ENCODE data around the gene EIPR1. TPM values are rescaled to one million over a fixed set of nuclear protein-coding genes. Genes with fewer than 3 reads are reported as not detected.

The EIPR1 gene
- total RNA-seq, 2 donors from 2014 or later, result 34.5 to 35.1 TPM

- peaks cover 1 to 6% of the 10 kb centered on the region in 2 donors for H3K36me3 Mint-ChIP-seq (ENCODE audit: insufficient read depth in 2 of 2)
- H3K4me3 Mint-ChIP-seq, result no peak overlapping the region
- no peaks in the 10 kb centered on the region for H3K9me3 Mint-ChIP-seq
- H3K4me1 Mint-ChIP-seq (ENCODE audit: low read depth), result no peaks in the 10 kb centered on the region
- no peaks in the 10 kb centered on the region for H3K27me3 Mint-ChIP-seq (ENCODE audit: low read depth)
- DNase-seq, result no peak
- H3K27ac Mint-ChIP-seq, result no peak overlapping the region
- ATAC-seq (replicated peaks in 1 of 2), result no peak
These were observed 35.3 kb downstream of the EIPR1 start for GRCh38 chr2:3342324-3342723.

- no peaks in the 10 kb centered on the region for H3K27me3 Mint-ChIP-seq (ENCODE audit: low read depth)
- ATAC-seq (replicated peaks in 1 of 2), result no peak
- DNase-seq, result no peak
- H3K4me3 Mint-ChIP-seq, result no peak overlapping the region
- H3K36me3 Mint-ChIP-seq (ENCODE audit: insufficient read depth in 2 of 2), result peaks cover 1 to 2% of the 10 kb centered on the region in 2 donors
- no peaks in the 10 kb centered on the region for H3K4me1 Mint-ChIP-seq (ENCODE audit: low read depth)
- H3K27ac Mint-ChIP-seq, result no peak overlapping the region
- H3K9me3 Mint-ChIP-seq, result no peaks in the 10 kb centered on the region
These were observed 36.3 kb downstream of the EIPR1 start for GRCh38 chr2:3341336-3341735.

GRCh38 chr2:3340144-3340543 is 37.5 kb downstream of the EIPR1 start:
- Mint-ChIP-seq H3K36me3 (ENCODE audit: insufficient read depth in 2 of 2) (peaks cover 3 to 8% of the 10 kb centered on the region in 2 donors), H3K27ac (no peak overlapping the region), H3K4me1 (ENCODE audit: low read depth) (no peaks in the 10 kb centered on the region), H3K4me3 (no peak overlapping the region), H3K9me3 (no peaks in the 10 kb centered on the region), H3K27me3 (ENCODE audit: low read depth) (no peaks in the 10 kb centered on the region)
- ATAC-seq (replicated peaks in 1 of 2), result no peak
- no peak for DNase-seq

GRCh38 chr2:3338340-3338739 is 39.3 kb downstream of the EIPR1 start:
- ATAC-seq (replicated peaks in 1 of 2) (no peak), DNase-seq (no peak)
- Mint-ChIP-seq H3K27ac (no peak overlapping the region), H3K27me3 (ENCODE audit: low read depth) (no peaks in the 10 kb centered on the region), H3K4me3 (no peak overlapping the region), H3K36me3 (ENCODE audit: insufficient read depth in 2 of 2) (peaks cover 3 to 8% of the 10 kb centered on the region in 2 donors), H3K4me1 (ENCODE audit: low read depth) (no peaks in the 10 kb centered on the region), H3K9me3 (no peaks in the 10 kb centered on the region)

GRCh38 chr2:3336844-3337243 is 40.8 kb downstream of the EIPR1 start:
- peaks cover 6 to 13% of the 10 kb centered on the region in 2 donors for H3K36me3 Mint-ChIP-seq (ENCODE audit: insufficient read depth in 2 of 2)
- H3K4me3 Mint-ChIP-seq, result no peak overlapping the region
- H3K27ac Mint-ChIP-seq, result no peak overlapping the region
- DNase-seq (no peak), ATAC-seq (replicated peaks in 1 of 2) (no peak)
- no peaks in the 10 kb centered on the region for H3K4me1 Mint-ChIP-seq (ENCODE audit: low read depth)
- H3K27me3 Mint-ChIP-seq (ENCODE audit: low read depth), result no peaks in the 10 kb centered on the region
- no peaks in the 10 kb centered on the region for H3K9me3 Mint-ChIP-seq

GRCh38 chr2:3334392-3335345 is 42.9 kb downstream of the EIPR1 start:
- H3K27ac Mint-ChIP-seq, result no peak overlapping the region
- H3K9me3 Mint-ChIP-seq, result peaks cover 0 to 8% of the 10 kb centered on the region in 2 donors
- DNase-seq, result no peak
- H3K36me3 Mint-ChIP-seq (ENCODE audit: insufficient read depth in 2 of 2), result peaks cover 17 to 25% of the 10 kb centered on the region in 2 donors
- ATAC-seq (replicated peaks in 1 of 2), result no peak
- no peak overlapping the region for H3K4me3 Mint-ChIP-seq
- H3K27me3 Mint-ChIP-seq (ENCODE audit: low read depth), result no peaks in the 10 kb centered on the region
- H3K4me1 Mint-ChIP-seq (ENCODE audit: low read depth), result peaks cover 1% of the 10 kb centered on the region

- H3K27ac Mint-ChIP-seq, result no peak overlapping the region
- ATAC-seq (replicated peaks in 1 of 2), result no peak
These were observed 45.5 kb downstream of the EIPR1 start for GRCh38 chr2:3332133-3332532.

GRCh38 chr2:3329491-3329890 is 48.1 kb downstream of the EIPR1 start:
- H3K36me3 Mint-ChIP-seq (ENCODE audit: insufficient read depth in 2 of 2), result peaks cover 15 to 18% of the 10 kb centered on the region in 2 donors
- no peak overlapping the region for H3K4me3 Mint-ChIP-seq
- H3K27ac Mint-ChIP-seq, result no peak overlapping the region

More at GRCh38 chr2:3332133-3332532, 45.5 kb downstream of the EIPR1 start:
- Mint-ChIP-seq H3K9me3 (peaks cover 0 to 8% of the 10 kb centered on the region in 2 donors), H3K4me1 (ENCODE audit: low read depth) (peaks cover 6% of the 10 kb centered on the region), H3K4me3 (no peak overlapping the region), H3K27me3 (ENCODE audit: low read depth) (no peaks in the 10 kb centered on the region), H3K36me3 (ENCODE audit: insufficient read depth in 2 of 2) (peaks cover 17 to 25% of the 10 kb centered on the region in 2 donors)
- no peak for DNase-seq

GRCh38 chr2:3326871-3327270 is 50.7 kb downstream of the EIPR1 start:
- Mint-ChIP-seq H3K36me3 (ENCODE audit: insufficient read depth in 2 of 2) (peaks cover 12 to 16% of the 10 kb centered on the region in 2 donors), H3K4me3 (no peak overlapping the region), H3K9me3 (peaks cover 0 to 8% of the 10 kb centered on the region in 2 donors), H3K27ac (no peak overlapping the region), H3K4me1 (ENCODE audit: low read depth) (peaks cover 6% of the 10 kb centered on the region), H3K27me3 (ENCODE audit: low read depth) (no peaks in the 10 kb centered on the region)
- no peak for DNase-seq
- no peak for ATAC-seq (replicated peaks in 1 of 2)

More at GRCh38 chr2:3329491-3329890, 48.1 kb downstream of the EIPR1 start:
- peaks cover 0 to 8% of the 10 kb centered on the region in 2 donors for H3K9me3 Mint-ChIP-seq
- ATAC-seq (replicated peaks in 1 of 2) (no peak), DNase-seq (no peak)
- no peaks in the 10 kb centered on the region for H3K27me3 Mint-ChIP-seq (ENCODE audit: low read depth)
- peaks cover 6% of the 10 kb centered on the region for H3K4me1 Mint-ChIP-seq (ENCODE audit: low read depth)

GRCh38 chr2:3326182-3326537 is 51.5 kb downstream of the EIPR1 start:
- H3K27me3 Mint-ChIP-seq (ENCODE audit: low read depth), result no peaks in the 10 kb centered on the region

GRCh38 chr2:3325458-3326181 is 52.0 kb downstream of the EIPR1 start:
- Mint-ChIP-seq H3K4me3 (no peak overlapping the region), H3K4me1 (ENCODE audit: low read depth) (peaks cover 6% of the 10 kb centered on the region), H3K27me3 (ENCODE audit: low read depth) (no peaks in the 10 kb centered on the region), H3K27ac (no peak overlapping the region), H3K9me3 (peaks cover 0 to 3% of the 10 kb centered on the region in 2 donors), H3K36me3 (ENCODE audit: insufficient read depth in 2 of 2) (peaks cover 7 to 11% of the 10 kb centered on the region in 2 donors)
- ATAC-seq (replicated peaks in 1 of 2) (no peak), DNase-seq (no peak)

More at GRCh38 chr2:3326182-3326537, 51.5 kb downstream of the EIPR1 start:
- peaks cover 0 to 8% of the 10 kb centered on the region in 2 donors for H3K9me3 Mint-ChIP-seq
- H3K4me1 Mint-ChIP-seq (ENCODE audit: low read depth), result peaks cover 6% of the 10 kb centered on the region
- peaks cover 12 to 16% of the 10 kb centered on the region in 2 donors for H3K36me3 Mint-ChIP-seq (ENCODE audit: insufficient read depth in 2 of 2)
- DNase-seq (no peak), ATAC-seq (replicated peaks in 1 of 2) (no peak)
- H3K4me3 Mint-ChIP-seq, result no peak overlapping the region
- H3K27ac Mint-ChIP-seq, result no peak overlapping the region

- Mint-ChIP-seq H3K9me3 (no peaks in the 10 kb centered on the region), H3K36me3 (ENCODE audit: insufficient read depth in 2 of 2) (peaks cover 0 to 3% of the 10 kb centered on the region in 2 donors), H3K27me3 (ENCODE audit: low read depth) (no peaks in the 10 kb centered on the region), H3K27ac (no peak overlapping the region), H3K4me3 (no peak overlapping the region), H3K4me1 (ENCODE audit: low read depth) (peaks cover 4% of the 10 kb centered on the region)
- DNase-seq, result no peak
- ATAC-seq (replicated peaks in 1 of 2), result no peak
These were observed 53.0 kb downstream of the EIPR1 start for GRCh38 chr2:3324404-3325281.
